ENCODE data around the gene SCN10A. TPM values are rescaled to one million over a fixed set of nuclear protein-coding genes. Genes with fewer than 3 reads are reported as not detected.

Gene SCN10A
- total and polyA plus RNA-seq, 9 donors = 0.05 TPM; not detected in 8

DNA sequence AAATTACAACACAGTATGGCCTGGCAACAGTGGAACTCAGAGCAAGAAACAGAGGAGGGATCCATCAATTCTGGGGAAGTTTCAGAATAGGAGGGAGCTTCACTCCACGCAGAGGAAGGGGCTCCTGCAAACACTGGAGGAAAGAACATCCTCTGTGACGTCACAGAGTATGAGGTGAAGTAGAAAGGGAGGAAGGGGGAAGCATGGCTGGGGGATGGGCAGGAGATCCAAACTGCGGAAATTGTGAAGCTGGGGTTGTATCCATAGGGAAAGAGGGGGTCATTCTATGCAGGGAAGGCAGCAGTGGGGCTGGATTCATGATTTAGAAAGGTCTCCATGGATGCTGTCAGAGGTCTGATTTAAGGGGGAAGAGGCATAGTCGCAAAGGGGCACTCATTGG, 8.3 kb upstream of the SCN10A start:
- WGBS, 3 donors = 66 to 73% (median 72%) methylated on average over 4 of the region's 4 CpGs
- Histone ChIP-seq H3K36me3 (no peaks in the 10 kb centered on the region), H3K4me3 (no peak overlapping the region), H3K4me1 (ENCODE audit: insufficient read depth) (no peaks in the 10 kb centered on the region), H3K9me3 (peaks cover 0 to 3% of the 10 kb centered on the region in 2 donors), H3K27ac (no peak overlapping the region), H3K27me3 (no peaks in the 10 kb centered on the region)
- intact Hi-C loops (cut with DNase I) = no loop called here
- no peak for DNase-seq
- TF ChIP-seq, protein P1, sequence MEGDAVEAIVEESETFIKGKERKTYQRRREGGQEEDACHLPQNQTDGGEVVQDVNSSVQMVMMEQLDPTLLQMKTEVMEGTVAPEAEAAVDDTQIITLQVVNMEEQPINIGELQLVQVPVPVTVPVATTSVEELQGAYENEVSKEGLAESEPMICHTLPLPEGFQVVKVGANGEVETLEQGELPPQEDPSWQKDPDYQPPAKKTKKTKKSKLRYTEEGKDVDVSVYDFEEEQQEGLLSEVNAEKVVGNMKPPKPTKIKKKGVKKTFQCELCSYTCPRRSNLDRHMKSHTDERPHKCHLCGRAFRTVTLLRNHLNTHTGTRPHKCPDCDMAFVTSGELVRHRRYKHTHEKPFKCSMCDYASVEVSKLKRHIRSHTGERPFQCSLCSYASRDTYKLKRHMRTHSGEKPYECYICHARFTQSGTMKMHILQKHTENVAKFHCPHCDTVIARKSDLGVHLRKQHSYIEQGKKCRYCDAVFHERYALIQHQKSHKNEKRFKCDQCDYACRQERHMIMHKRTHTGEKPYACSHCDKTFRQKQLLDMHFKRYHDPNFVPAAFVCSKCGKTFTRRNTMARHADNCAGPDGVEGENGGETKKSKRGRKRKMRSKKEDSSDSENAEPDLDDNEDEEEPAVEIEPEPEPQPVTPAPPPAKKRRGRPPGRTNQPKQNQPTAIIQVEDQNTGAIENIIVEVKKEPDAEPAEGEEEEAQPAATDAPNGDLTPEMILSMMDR (IDR thresholded peaks at IDR 0.05) = no peak
- TF ChIP-seq POLR2A (IDR thresholded peaks at IDR 0.05) (no peak), EP300 (IDR thresholded peaks at IDR 0.05) (no peak)

DNA sequence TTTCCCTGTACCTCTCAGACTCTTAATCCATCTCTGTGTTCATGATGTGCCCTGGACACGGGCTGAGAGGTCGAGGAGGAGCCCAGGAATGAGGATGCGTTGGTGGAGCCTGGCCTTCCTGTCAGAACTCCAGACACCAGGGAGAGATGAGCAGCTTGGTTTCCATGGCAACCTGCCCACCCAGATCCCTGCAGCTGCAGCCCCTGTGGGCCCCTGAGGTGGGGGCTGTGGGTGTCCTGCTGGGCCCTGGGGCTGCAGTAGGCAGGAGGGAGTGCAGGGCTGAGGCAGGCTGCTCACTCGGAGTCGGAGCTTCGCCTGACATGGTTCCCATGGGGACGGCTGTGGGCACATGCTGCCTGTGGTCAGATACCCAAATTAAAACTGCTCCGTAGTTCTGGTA, 7.7 kb upstream of the SCN10A start:
- TF ChIP-seq POLR2A (IDR thresholded peaks at IDR 0.05) = no peak
- no peak for TF ChIP-seq EP300 (IDR thresholded peaks at IDR 0.05)
- TF ChIP-seq, protein P1 (IDR thresholded peaks at IDR 0.05) = no peak
- H3K27ac ChIP-seq = no peak overlapping the region
- H3K9me3 ChIP-seq = peaks cover 0 to 3% of the 10 kb centered on the region in 2 donors
- 46 to 57% (median 55%) methylated on average over 7 to 8 of the region's 8 CpGs for WGBS, 3 donors
- DNase-seq = no peak
- intact Hi-C loops (cut with DNase I) = no loop called here
- no peak overlapping the region for H3K4me3 ChIP-seq
- no peaks in the 10 kb centered on the region for H3K36me3 ChIP-seq
- no peaks in the 10 kb centered on the region for H3K27me3 ChIP-seq
- H3K4me1 ChIP-seq (ENCODE audit: insufficient read depth) = no peaks in the 10 kb centered on the region

DNA sequence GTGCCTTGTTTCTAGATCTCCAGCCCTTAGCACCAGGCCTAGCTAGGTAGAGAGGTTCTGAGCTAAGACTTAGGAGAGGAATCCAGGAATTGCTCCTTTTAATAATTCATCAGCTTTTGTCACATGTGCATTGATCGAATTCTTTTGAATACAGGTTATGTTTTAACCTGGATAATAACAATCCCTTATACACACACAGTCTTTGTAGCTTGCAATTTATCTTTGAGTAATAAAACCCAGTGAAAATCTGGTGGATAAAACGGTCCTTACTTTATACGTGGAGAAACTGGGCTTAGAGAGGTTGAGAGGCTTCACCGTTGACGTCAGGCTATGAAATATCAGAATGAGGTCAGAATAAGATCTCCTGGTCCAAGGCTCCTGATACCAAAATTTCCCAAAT, 7.2 kb upstream of the SCN10A start:
- WGBS, 3 donors = 76 to 86% (median 79%) methylated on average over 5 of the region's 5 CpGs
- intact Hi-C loops (cut with DNase I) = no loop called here

DNA sequence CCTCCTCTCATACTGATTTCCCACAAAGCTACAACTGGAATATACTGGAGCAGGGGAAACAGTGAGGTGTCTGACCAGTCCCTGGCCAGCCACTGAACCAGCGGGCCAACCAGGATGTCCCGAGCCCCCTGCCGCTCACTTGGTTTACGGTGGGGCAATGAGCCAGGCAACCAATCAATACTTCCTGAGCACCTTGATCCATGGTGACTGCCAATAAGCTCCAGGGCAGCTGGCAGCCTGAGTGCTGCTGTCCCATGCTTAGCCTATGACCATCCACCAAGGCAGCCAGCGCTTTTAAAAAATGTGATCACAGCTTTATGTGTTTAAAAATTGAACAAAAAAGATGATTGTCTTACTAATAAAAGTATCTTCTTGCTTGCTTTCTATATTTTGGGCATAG, 4.2 kb downstream of the SCN10A start:
- Histone ChIP-seq H3K27ac (no peak overlapping the region), H3K4me3 (no peak overlapping the region), H3K27me3 (no peaks in the 10 kb centered on the region), H3K36me3 (no peaks in the 10 kb centered on the region), H3K4me1 (ENCODE audit: insufficient read depth) (no peaks in the 10 kb centered on the region), H3K9me3 (no peaks in the 10 kb centered on the region)
- TF ChIP-seq EP300 (IDR thresholded peaks at IDR 0.05) (no peak), POLR2A (IDR thresholded peaks at IDR 0.05) (no peak)
- TF ChIP-seq, protein P1 (IDR thresholded peaks at IDR 0.05) = no peak
- no peak for DNase-seq
- intact Hi-C loops (cut with DNase I) = no loop called here
- 67 to 84% (median 78%) methylated on average over 5 of the region's 5 CpGs for WGBS, 3 donors

More for the DNA sequence above, 7.2 kb upstream of the SCN10A start:
- no peak overlapping the region for H3K4me3 ChIP-seq
- no peaks in the 10 kb centered on the region for H3K27me3 ChIP-seq
- H3K36me3 ChIP-seq = no peaks in the 10 kb centered on the region
- H3K27ac ChIP-seq = no peak overlapping the region
- TF ChIP-seq EP300 (IDR thresholded peaks at IDR 0.05) = no peak
- TF ChIP-seq POLR2A (IDR thresholded peaks at IDR 0.05) = no peak
- TF ChIP-seq, protein P1 (IDR thresholded peaks at IDR 0.05) = no peak
- no peak for DNase-seq
- no peaks in the 10 kb centered on the region for H3K4me1 ChIP-seq (ENCODE audit: insufficient read depth)
- H3K9me3 ChIP-seq = peaks cover 0 to 3% of the 10 kb centered on the region in 2 donors

Data from ovary (tissue), 9 donors.